ENCODE measurements around the gene CRACR2A. TPM values are rescaled to one million over a fixed set of nuclear protein-coding genes. Genes with fewer than 3 reads are reported as not detected.

Gene CRACR2A
- total RNA-seq, 1 donor from 2014 or later = 2.7 TPM

DNA sequence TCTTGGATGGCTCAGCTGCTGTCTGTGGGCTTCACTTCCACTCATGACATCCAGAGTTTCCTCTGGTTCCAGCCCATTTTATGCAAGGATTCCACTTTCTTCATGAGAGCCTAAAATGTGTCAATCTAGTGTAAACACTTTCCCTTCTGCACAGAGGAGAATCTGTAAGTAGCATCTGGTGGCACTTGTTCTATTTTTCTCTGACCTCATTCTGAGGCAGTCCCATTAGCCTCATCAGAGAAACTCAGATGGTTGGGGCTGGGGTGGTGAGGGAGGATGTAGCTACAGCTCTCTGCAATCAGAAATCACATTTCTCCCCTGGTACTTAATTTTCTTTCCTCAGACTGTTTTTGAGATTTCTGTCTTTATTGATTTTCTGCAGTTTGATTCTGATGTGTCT, 180.3 kb downstream of the CRACR2A start:
- no peak for DNase-seq (ENCODE audit: low read depth, low spot score)
- no peak overlapping the region for H3K4me3 Mint-ChIP-seq
- H3K9me3 Mint-ChIP-seq = no peaks in the 10 kb centered on the region
- H3K27ac Mint-ChIP-seq (ENCODE audit: unreplicated experiment) = no peak overlapping the region
- peaks cover 24% of the 10 kb centered on the region for H3K4me1 Mint-ChIP-seq
- H3K27me3 Mint-ChIP-seq (ENCODE audit: low read depth) = peaks cover 3% of the 10 kb centered on the region
- H3K36me3 Mint-ChIP-seq (ENCODE audit: low read depth) = no peaks in the 10 kb centered on the region
- TF ChIP-seq, protein P1, sequence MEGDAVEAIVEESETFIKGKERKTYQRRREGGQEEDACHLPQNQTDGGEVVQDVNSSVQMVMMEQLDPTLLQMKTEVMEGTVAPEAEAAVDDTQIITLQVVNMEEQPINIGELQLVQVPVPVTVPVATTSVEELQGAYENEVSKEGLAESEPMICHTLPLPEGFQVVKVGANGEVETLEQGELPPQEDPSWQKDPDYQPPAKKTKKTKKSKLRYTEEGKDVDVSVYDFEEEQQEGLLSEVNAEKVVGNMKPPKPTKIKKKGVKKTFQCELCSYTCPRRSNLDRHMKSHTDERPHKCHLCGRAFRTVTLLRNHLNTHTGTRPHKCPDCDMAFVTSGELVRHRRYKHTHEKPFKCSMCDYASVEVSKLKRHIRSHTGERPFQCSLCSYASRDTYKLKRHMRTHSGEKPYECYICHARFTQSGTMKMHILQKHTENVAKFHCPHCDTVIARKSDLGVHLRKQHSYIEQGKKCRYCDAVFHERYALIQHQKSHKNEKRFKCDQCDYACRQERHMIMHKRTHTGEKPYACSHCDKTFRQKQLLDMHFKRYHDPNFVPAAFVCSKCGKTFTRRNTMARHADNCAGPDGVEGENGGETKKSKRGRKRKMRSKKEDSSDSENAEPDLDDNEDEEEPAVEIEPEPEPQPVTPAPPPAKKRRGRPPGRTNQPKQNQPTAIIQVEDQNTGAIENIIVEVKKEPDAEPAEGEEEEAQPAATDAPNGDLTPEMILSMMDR (conservative IDR thresholded peaks at IDR 0.05) = no peak

DNA sequence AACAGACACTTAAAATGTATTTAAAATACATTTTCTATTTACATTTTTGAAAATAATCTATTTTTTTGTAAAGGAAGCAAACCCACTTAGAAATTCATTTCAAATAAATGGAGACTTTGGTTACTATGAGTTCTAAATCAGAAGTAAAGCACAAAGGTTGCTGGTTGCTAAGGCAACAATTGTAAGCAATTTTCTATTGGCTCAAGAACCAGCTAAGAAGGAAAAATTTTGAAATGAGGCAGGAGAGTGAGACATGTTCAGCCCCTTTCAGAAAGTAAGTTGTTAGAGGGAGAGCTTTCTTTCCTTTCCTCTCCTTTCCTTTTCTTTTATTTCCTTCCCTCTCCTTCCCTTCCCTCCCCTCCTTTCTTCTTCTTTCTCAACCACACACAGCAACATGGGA, 181.2 kb downstream of the CRACR2A start:
- Mint-ChIP-seq H3K36me3 (ENCODE audit: low read depth) (no peaks in the 10 kb centered on the region), H3K4me3 (no peak overlapping the region), H3K4me1 (peaks cover 28% of the 10 kb centered on the region), H3K9me3 (no peaks in the 10 kb centered on the region), H3K27me3 (ENCODE audit: low read depth) (peaks cover 3% of the 10 kb centered on the region), H3K27ac (ENCODE audit: unreplicated experiment) (peak overlapping the region; percentile 65)
- TF ChIP-seq, protein P1 (conservative IDR thresholded peaks at IDR 0.05) = no peak
- no peak for DNase-seq (ENCODE audit: low read depth, low spot score)

DNA sequence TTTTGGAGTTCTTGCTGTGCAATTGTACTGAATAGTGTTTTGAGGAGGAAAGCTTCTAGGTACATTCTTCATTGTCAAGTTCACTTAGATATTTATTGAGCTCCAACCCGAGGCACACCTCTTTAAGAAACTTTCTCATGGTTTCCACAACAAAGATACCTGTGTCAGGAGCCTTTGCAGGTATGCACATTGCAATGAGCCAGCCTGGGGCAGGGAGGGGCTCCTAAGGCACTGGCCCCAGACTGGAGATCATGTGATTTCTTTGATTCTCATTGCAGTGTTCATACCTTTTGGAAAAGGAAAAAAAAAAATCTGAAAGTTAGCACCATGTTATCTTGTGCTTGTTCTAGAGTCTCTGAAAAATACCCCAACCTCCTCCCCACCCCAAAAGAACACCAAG, 181.6 kb downstream of the CRACR2A start:
- Mint-ChIP-seq H3K27ac (ENCODE audit: unreplicated experiment) (no peak overlapping the region), H3K27me3 (ENCODE audit: low read depth) (peaks cover 3% of the 10 kb centered on the region), H3K4me1 (peaks cover 32% of the 10 kb centered on the region), H3K4me3 (no peak overlapping the region), H3K9me3 (no peaks in the 10 kb centered on the region), H3K36me3 (ENCODE audit: low read depth) (no peaks in the 10 kb centered on the region)
- TF ChIP-seq, protein P1 (conservative IDR thresholded peaks at IDR 0.05) = no peak
- DNase-seq (ENCODE audit: low read depth, low spot score) = no peak

GRCh38 chr12:3568695-3569094, 184.2 kb downstream of the CRACR2A start:
- TF ChIP-seq, protein P1 (conservative IDR thresholded peaks at IDR 0.05) = no peak
- H3K36me3 Mint-ChIP-seq (ENCODE audit: low read depth) = no peaks in the 10 kb centered on the region
- H3K4me1 Mint-ChIP-seq = peaks cover 32% of the 10 kb centered on the region
- peaks cover 5% of the 10 kb centered on the region for H3K27me3 Mint-ChIP-seq (ENCODE audit: low read depth)
- H3K27ac Mint-ChIP-seq (ENCODE audit: unreplicated experiment) = no peak overlapping the region
- H3K9me3 Mint-ChIP-seq = no peaks in the 10 kb centered on the region
- no peak overlapping the region for H3K4me3 Mint-ChIP-seq
- DNase-seq (ENCODE audit: low read depth, low spot score) = no peak

GRCh38 chr12:3565985-3566384, 186.9 kb downstream of the CRACR2A start:
- H3K4me3 Mint-ChIP-seq = no peak overlapping the region
- peaks cover 2% of the 10 kb centered on the region for H3K27me3 Mint-ChIP-seq (ENCODE audit: low read depth)
- peaks cover 18% of the 10 kb centered on the region for H3K4me1 Mint-ChIP-seq
- no peak for DNase-seq (ENCODE audit: low read depth, low spot score)
- TF ChIP-seq, protein P1 (conservative IDR thresholded peaks at IDR 0.05) = no peak
- no peaks in the 10 kb centered on the region for H3K9me3 Mint-ChIP-seq
- no peak overlapping the region for H3K27ac Mint-ChIP-seq (ENCODE audit: unreplicated experiment)
- peaks cover 2% of the 10 kb centered on the region for H3K36me3 Mint-ChIP-seq (ENCODE audit: low read depth)

Other genes with a start within 250 kb of the CRACR2A start
- gene PARP11, start 120.3 kb upstream of the CRACR2A start, total RNA-seq = 17.3 and 18.5 TPM in 2 replicates

All from neural crest cell (in vitro differentiated cells).